Thyroid gland (tissue), 4 donors: Measurements from ENCODE around the gene NXPH1. TPM values are rescaled to one million over a fixed set of nuclear protein-coding genes. Genes with fewer than 3 reads are reported as not detected.

Experiments used
- DNase-seq, 2 donors: peaks; one replicate each; pipeline ENCODE4 v3.0.0-alpha.2; 2019
- H3K27ac ChIP-seq, 3 donors: fragments of 200-600 bp; sonication (generic); 1 replicate in 2 of 3; 2 replicates in 1 of 3; pipeline ENCODE4 v1.5.1; 2016 to 2019; ENCODE audit warnings: mild to moderate bottlenecking in 1 of 3, moderate library complexity in 1 of 3
- H3K27me3 ChIP-seq: fragments of 200-600 bp; sonication (generic); one replicate; pipeline ENCODE4 v1.5.1; 2019
- H3K36me3 ChIP-seq, 2 donors: fragments of 200-600 bp; sonication (generic); one replicate each; pipeline ENCODE4 v1.5.1; 2016 to 2019
- H3K4me1 ChIP-seq, 2 donors: fragments of 200-600 bp; sonication (generic); one replicate each; pipeline ENCODE4 v1.5.1; 2017 to 2019
- H3K4me3 ChIP-seq, 3 donors: fragments of 200-600 bp; sonication (generic); replicated peaks in 1 of 3; 1 replicate in 2 of 3; 2 replicates in 1 of 3; pipeline ENCODE4 v1.5.1; 2016; ENCODE audit warnings: mild to moderate bottlenecking in 1 of 3
- H3K9me3 ChIP-seq: fragments of 200-600 bp; sonication (generic); one replicate; pipeline ENCODE4 v1.5.1; 2017
- CTCF ChIP-seq, 6 experiments: fragments of 200-600 bp in 3 of 6; fragments of 450-650 bp in 3 of 6; sonication (generic) in 3 of 6; IDR thresholded peaks; one replicate each; pipeline ENCODE4 v1.5.1; 2016 to 2019; ENCODE audit warnings: antibody characterized with exemption in 6 of 6, mild to moderate bottlenecking in 2 of 6, inconsistent platforms in 1 of 6, moderate library complexity in 1 of 6
- POLR2A ChIP-seq, 2 donors: fragments of 450-650 bp; IDR thresholded peaks; one replicate each; pipeline ENCODE4 v1.6.1; 2017; ENCODE audit warnings: antibody characterized with exemption in 2 of 2, mild to moderate bottlenecking in 2 of 2, moderate library complexity in 1 of 2
- WGBS, 2 donors: methylation state at CpG; one replicate each; pipeline ENCODE4 v1.1.5; 2017; 5-methylcytosine and 5-hydroxymethylcytosine counted together
- intact Hi-C: fragments of 100-400 bp; cut with DNase I; formaldehyde crosslinking; loops from one replicate; pipeline ENCODE4 v1.15.1; 2023
- total RNA-seq, 4 donors: library from RNA; depleted of rRNA; stranded (reverse); fragments of >200 nt; gene quantifications; one replicate each; pipeline ENCODE4 v1.2.3, GENCODE V29; 2016

NXPH1 gene
- total RNA-seq, 4 donors from 2014 or later: not detected

GRCh38 chr7:8531991-8532515 lies 98.6 kb downstream of the NXPH1 start:
- Histone ChIP-seq H3K4me3 (no peak overlapping the region), H3K4me1 (no peaks in the 10 kb centered on the region), H3K9me3 (no peaks in the 10 kb centered on the region), H3K36me3 (no peaks in the 10 kb centered on the region), H3K27ac (no peak overlapping the region), H3K27me3 (no peaks in the 10 kb centered on the region)
- TF ChIP-seq CTCF (IDR thresholded peaks at IDR 0.05): no peak
- TF ChIP-seq POLR2A (IDR thresholded peaks at IDR 0.05): no peak
- 89 to 90% methylated on average over 2 of the region's 2 CpGs for WGBS, 2 donors
- intact Hi-C loops: no loop called here
- no peak for DNase-seq

- TF ChIP-seq CTCF (IDR thresholded peaks at IDR 0.05) (no peak), POLR2A (IDR thresholded peaks at IDR 0.05) (no peak)
- H3K4me1 ChIP-seq: no peaks in the 10 kb centered on the region
- H3K27ac ChIP-seq: no peak overlapping the region
- H3K4me3 ChIP-seq: no peak overlapping the region
- DNase-seq: no peak
- H3K9me3 ChIP-seq: no peaks in the 10 kb centered on the region
- no peaks in the 10 kb centered on the region for H3K36me3 ChIP-seq
- no peaks in the 10 kb centered on the region for H3K27me3 ChIP-seq
- WGBS, 2 donors: 79 to 89% methylated on average over 3 of the region's 3 CpGs
- intact Hi-C loops: no loop called here
These were observed 103.0 kb downstream of the NXPH1 start for GRCh38 chr7:8536431-8536830.

- no peak for DNase-seq
- 75 to 84% methylated on average over 3 of the region's 3 CpGs for WGBS, 2 donors
- Histone ChIP-seq H3K27me3 (no peaks in the 10 kb centered on the region), H3K4me1 (no peaks in the 10 kb centered on the region), H3K36me3 (no peaks in the 10 kb centered on the region), H3K27ac (no peak overlapping the region), H3K4me3 (no peak overlapping the region), H3K9me3 (no peaks in the 10 kb centered on the region)
- TF ChIP-seq POLR2A (IDR thresholded peaks at IDR 0.05) (no peak), CTCF (IDR thresholded peaks at IDR 0.05) (no peak)
- intact Hi-C loops: no loop called here
These were observed 115.6 kb downstream of the NXPH1 start for GRCh38 chr7:8549046-8549445.

- 60 to 80% methylated on average over 2 of the region's 2 CpGs for WGBS, 2 donors
- Histone ChIP-seq H3K36me3 (no peaks in the 10 kb centered on the region), H3K4me3 (no peak overlapping the region), H3K27ac (no peak overlapping the region), H3K27me3 (no peaks in the 10 kb centered on the region), H3K4me1 (no peaks in the 10 kb centered on the region), H3K9me3 (no peaks in the 10 kb centered on the region)
- TF ChIP-seq POLR2A (IDR thresholded peaks at IDR 0.05) (no peak), CTCF (IDR thresholded peaks at IDR 0.05) (no peak)
- no peak for DNase-seq
- intact Hi-C loops: no loop called here
These were observed 127.1 kb downstream of the NXPH1 start for GRCh38 chr7:8560501-8560900.

GRCh38 chr7:8561449-8561848 lies 128.0 kb downstream of the NXPH1 start:
- intact Hi-C loops: no loop called here
- Histone ChIP-seq H3K27me3 (no peaks in the 10 kb centered on the region), H3K36me3 (no peaks in the 10 kb centered on the region), H3K4me3 (no peak overlapping the region), H3K9me3 (no peaks in the 10 kb centered on the region), H3K4me1 (no peaks in the 10 kb centered on the region), H3K27ac (no peak overlapping the region)
- no peak for DNase-seq
- no peak for TF ChIP-seq CTCF (IDR thresholded peaks at IDR 0.05)
- TF ChIP-seq POLR2A (IDR thresholded peaks at IDR 0.05): no peak
- WGBS, 2 donors: 60 to 82% methylated on average over 3 of the region's 3 CpGs
